ENCODE data around the gene TSPAN13.

DNA sequence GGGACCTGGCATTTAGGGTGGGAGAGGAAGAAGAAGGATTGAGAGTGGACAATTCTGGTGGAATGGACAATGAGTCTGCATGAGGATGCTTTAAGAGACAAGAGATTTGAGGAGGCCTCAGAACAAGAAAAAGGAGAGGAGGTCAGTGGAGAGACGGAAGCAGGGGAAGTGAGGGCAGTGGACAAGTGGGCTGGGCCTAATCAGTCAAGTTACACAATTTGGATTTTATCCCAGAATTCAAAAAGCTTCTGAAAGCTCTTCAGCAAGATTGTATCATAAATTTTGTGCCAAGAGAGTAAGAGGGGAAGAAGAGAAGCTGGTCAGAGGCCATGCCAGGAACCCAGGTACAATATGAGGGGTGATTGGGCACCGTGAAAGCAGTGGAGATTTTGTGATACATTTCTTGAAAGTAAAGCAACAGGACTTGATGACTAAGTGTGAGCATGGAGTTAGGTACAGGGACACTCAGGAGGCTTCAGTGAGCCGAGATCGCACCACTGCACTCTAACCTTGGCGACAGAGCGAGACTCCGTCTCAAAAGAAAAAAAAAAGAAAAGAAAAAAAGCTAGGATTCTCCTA, 19.3 kb upstream of the TSPAN13 start:
- TF ChIP-seq, protein P1, sequence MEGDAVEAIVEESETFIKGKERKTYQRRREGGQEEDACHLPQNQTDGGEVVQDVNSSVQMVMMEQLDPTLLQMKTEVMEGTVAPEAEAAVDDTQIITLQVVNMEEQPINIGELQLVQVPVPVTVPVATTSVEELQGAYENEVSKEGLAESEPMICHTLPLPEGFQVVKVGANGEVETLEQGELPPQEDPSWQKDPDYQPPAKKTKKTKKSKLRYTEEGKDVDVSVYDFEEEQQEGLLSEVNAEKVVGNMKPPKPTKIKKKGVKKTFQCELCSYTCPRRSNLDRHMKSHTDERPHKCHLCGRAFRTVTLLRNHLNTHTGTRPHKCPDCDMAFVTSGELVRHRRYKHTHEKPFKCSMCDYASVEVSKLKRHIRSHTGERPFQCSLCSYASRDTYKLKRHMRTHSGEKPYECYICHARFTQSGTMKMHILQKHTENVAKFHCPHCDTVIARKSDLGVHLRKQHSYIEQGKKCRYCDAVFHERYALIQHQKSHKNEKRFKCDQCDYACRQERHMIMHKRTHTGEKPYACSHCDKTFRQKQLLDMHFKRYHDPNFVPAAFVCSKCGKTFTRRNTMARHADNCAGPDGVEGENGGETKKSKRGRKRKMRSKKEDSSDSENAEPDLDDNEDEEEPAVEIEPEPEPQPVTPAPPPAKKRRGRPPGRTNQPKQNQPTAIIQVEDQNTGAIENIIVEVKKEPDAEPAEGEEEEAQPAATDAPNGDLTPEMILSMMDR (optimal IDR thresholded peaks at IDR 0.05 in 1 of 3, IDR thresholded peaks at IDR 0.05 in 1 of 3, conservative IDR thresholded peaks at IDR 0.05 in 1 of 3; ENCODE audit: extremely low read depth in 1 of 3, insufficient read depth in 2 of 3, low read length in 3 of 3) = no peak
- no peak for TF ChIP-seq EZH2 (IDR thresholded peaks at IDR 0.05; ENCODE audit: low read length)
